Bone marrow (tissue), 2 donors: ENCODE measurements around the gene RAP1A.

Experiments
- DNase-seq, 2 donors: peaks; one replicate each; lab custom pipeline; 2025; lab: John Stamatoyannopoulos, UW

Gene RAP1A

GRCh38 chr1:111761717-111762116 is 142.1 kb downstream of the RAP1A start:
- no peak for DNase-seq

DNA sequence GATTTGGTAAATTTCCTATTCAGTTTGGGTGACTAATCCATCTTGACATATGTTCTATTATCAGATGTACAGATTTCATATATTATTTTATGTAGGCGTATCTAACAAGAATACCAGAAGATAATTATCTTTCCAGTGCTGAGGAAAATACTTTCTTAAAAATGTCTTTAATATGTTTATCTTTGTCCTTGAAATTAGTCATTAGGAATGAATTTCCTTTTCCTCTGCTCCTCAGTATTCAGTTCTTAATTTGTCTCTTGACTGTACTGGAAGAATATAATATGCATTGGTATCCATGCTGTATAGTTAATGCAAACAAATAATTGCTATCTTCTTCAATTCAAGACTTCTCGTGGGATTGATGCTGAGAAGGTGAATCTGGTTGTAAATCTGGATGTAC is 142.7 kb downstream of the RAP1A start:
- DNase-seq: no peak
